H1 (cell line): ENCODE results near the gene RIMBP2. TPM values are rescaled to one million over a fixed set of nuclear protein-coding genes. Genes with fewer than 3 reads are reported as not detected.

Experiments used
- CTCF ChIA-PET: fragments of 300-600 bp; sonication (Branson Sonifier 250); formaldehyde crosslinking; loops from one replicate; lab custom pipeline; 2021; ENCODE audit not compliant: partially characterized antibody; lab: Charles Lee
- POLR2A ChIA-PET: fragments of 300-600 bp; sonication (Branson Sonifier 250); formaldehyde crosslinking; loops from one replicate; lab custom pipeline; 2021; ENCODE audit warnings: inconsistent platforms; ENCODE audit not compliant: partially characterized antibody; lab: Charles Lee
- DNase-seq, 2 experiments: peaks; one replicate each; pipeline versions ENCODE4 v3.0.0 to v3.0.0-alpha.2; 2010 to 2022; ENCODE audit warnings: low spot score in 2 of 2, low read depth in 1 of 2, mixed read lengths in 1 of 2
- FAIRE-seq: peaks from 2 replicates; lab custom pipeline; 2011; peaks lifted over from hg19 to GRCh38; lab: Jason Lieb, UNC
- H2AFZ ChIP-seq: 2 replicates; pipeline ENCODE4 v1.8.1; 2012; ENCODE audit warnings: low read length, inconsistent platforms
- H2AK5ac ChIP-seq: 2 replicates; pipeline ENCODE4 v1.6.1; 2013; ENCODE audit warnings: low read depth, low read length
- H2BK120ac ChIP-seq: replicated peaks from 2 replicates; pipeline ENCODE3; 2013; ENCODE audit warnings: low read depth, low read length, inconsistent platforms
- H2BK12ac ChIP-seq: 2 replicates; pipeline ENCODE4 v1.6.1; 2013; ENCODE audit warnings: low read depth, low read length
- H2BK15ac ChIP-seq: 2 replicates; pipeline ENCODE4 v1.6.1; 2013; ENCODE audit warnings: low read length
- H2BK20ac ChIP-seq: 2 replicates; pipeline ENCODE4 v1.6.1; 2013; ENCODE audit warnings: low read length
- H2BK5ac ChIP-seq: 2 replicates; pipeline ENCODE4 v1.6.1; 2013; ENCODE audit warnings: low read depth, low read length
- H3K14ac ChIP-seq: 2 replicates; pipeline ENCODE4 v1.6.1; 2013; ENCODE audit warnings: inconsistent platforms; ENCODE audit not compliant: insufficient read length
- H3K18ac ChIP-seq: 2 replicates; pipeline ENCODE4 v1.6.1; 2013; ENCODE audit warnings: low read length; ENCODE audit errors: extremely low read depth
- H3K23ac ChIP-seq: 2 replicates; pipeline ENCODE4 v1.6.1; 2013; ENCODE audit warnings: inconsistent platforms; ENCODE audit not compliant: insufficient read length
- H3K23me2 ChIP-seq: 2 replicates; pipeline ENCODE4 v1.6.1; 2013; ENCODE audit warnings: low read depth, low read length
- H3K27ac ChIP-seq: 2 replicates; pipeline ENCODE4 v1.6.1; 2011; ENCODE audit warnings: low read depth, low read length, inconsistent platforms
- H3K27me3 ChIP-seq, 4 experiments: replicated peaks in 1 of 4; 1 replicate in 1 of 4; 2 replicates in 3 of 4; pipeline versions ENCODE4 v1.6.1 to v1.8.1; 2011 to 2013; ENCODE audit warnings: low read length in 3 of 4, mild to moderate bottlenecking in 3 of 4, inconsistent platforms in 2 of 4, mixed read lengths in 2 of 4, moderate library complexity in 1 of 4; ENCODE audit not compliant: control insufficient read depth in 3 of 4, insufficient read depth in 3 of 4; ENCODE audit errors: extremely low read depth in 1 of 4
- H3K36me3 ChIP-seq, 4 experiments: 2 replicates each; pipeline versions ENCODE4 v1.6.1 to v1.8.1; 2011 to 2013; ENCODE audit warnings: mild to moderate bottlenecking in 4 of 4, low read length in 3 of 4, moderate library complexity in 2 of 4, control low read depth in 1 of 4, inconsistent platforms in 1 of 4; ENCODE audit not compliant: insufficient read depth in 4 of 4, control insufficient read depth in 2 of 4
- H3K4ac ChIP-seq: replicated peaks from 2 replicates; pipeline ENCODE3; 2013; ENCODE audit warnings: low read length, low read depth, mixed read lengths, inconsistent platforms; ENCODE audit not compliant: insufficient read length
- H3K4me1 ChIP-seq, 4 experiments: replicated peaks in 1 of 4; 1 replicate in 1 of 4; 2 replicates in 3 of 4; pipeline versions ENCODE4 v1.6.1 to v1.8.1; 2011 to 2013; ENCODE audit warnings: low read length in 3 of 4, inconsistent platforms in 2 of 4, mixed read lengths in 1 of 4; ENCODE audit not compliant: insufficient read depth in 4 of 4, control insufficient read depth in 3 of 4
- H3K4me2 ChIP-seq, 2 experiments: 2 replicates each; pipeline versions ENCODE4 v1.6.1 to v1.8.1; 2011 to 2013; ENCODE audit warnings: low read depth in 2 of 2, low read length in 2 of 2, control low read depth in 1 of 2, inconsistent platforms in 1 of 2, mild to moderate bottlenecking in 1 of 2; ENCODE audit not compliant: insufficient read depth in 1 of 2
- H3K4me3 ChIP-seq, 4 experiments: fragments of 200-600, 300-600 bp in 1 of 4; sonication (generic), shearing (Covaris generic), sonication (Bioruptor Twin) in 1 of 4; 2 replicates each; pipeline versions ENCODE4 v1.5.1 to v1.8.1; 2011 to 2016; ENCODE audit warnings: low read length in 4 of 4, low read depth in 3 of 4, control low read depth in 2 of 4, inconsistent platforms in 2 of 4, mild to moderate bottlenecking in 2 of 4, mixed read lengths in 1 of 4, moderate library complexity in 1 of 4; ENCODE audit not compliant: insufficient read depth in 2 of 4; ENCODE audit errors: extremely low read depth in 1 of 4
- H3K56ac ChIP-seq: replicated peaks from 2 replicates; pipeline ENCODE3; 2013; ENCODE audit warnings: low read depth, mild to moderate bottlenecking, mixed read lengths, low read length, inconsistent platforms; ENCODE audit not compliant: insufficient read length
- H3K79me1 ChIP-seq: 2 replicates; pipeline ENCODE4 v1.6.1; 2013; ENCODE audit warnings: low read depth, low read length, control low read depth
- H3K79me2 ChIP-seq, 2 experiments: 2 replicates each; pipeline versions ENCODE4 v1.6.1 to v1.8.1; 2012 to 2013; ENCODE audit warnings: low read length in 2 of 2, mild to moderate bottlenecking in 2 of 2, inconsistent platforms in 1 of 2; ENCODE audit not compliant: insufficient read depth in 2 of 2, control insufficient read depth in 1 of 2
- H3K9ac ChIP-seq, 4 experiments: replicated peaks in 1 of 4; 1 replicate in 1 of 4; 2 replicates in 3 of 4; pipeline versions ENCODE4 v1.6.1 to v1.8.1; 2011 to 2013; ENCODE audit warnings: low read depth in 3 of 4, low read length in 3 of 4, control low read depth in 2 of 4, mild to moderate bottlenecking in 2 of 4, moderate library complexity in 2 of 4, inconsistent platforms in 1 of 4; ENCODE audit errors: extremely low read depth in 1 of 4
- H3K9me3 ChIP-seq, 2 experiments: 2 replicates each; pipeline versions ENCODE4 v1.6.1 to v1.8.1; 2012 to 2013; ENCODE audit warnings: mild to moderate bottlenecking in 2 of 2, moderate library complexity in 2 of 2, control low read depth in 1 of 2, inconsistent platforms in 1 of 2, low read depth in 1 of 2, low read length in 1 of 2, mixed read lengths in 1 of 2; ENCODE audit not compliant: insufficient read depth in 2 of 2
- H4K20me1 ChIP-seq, 2 experiments: replicated peaks in 1 of 2; 2 replicates each; pipeline versions ENCODE3 to v1.8.1; 2011 to 2013; ENCODE audit warnings: inconsistent platforms in 2 of 2, low read length in 2 of 2, mild to moderate bottlenecking in 1 of 2; ENCODE audit not compliant: insufficient read depth in 2 of 2, control insufficient read depth in 1 of 2
- H4K5ac ChIP-seq: 2 replicates; pipeline ENCODE4 v1.6.1; 2013; ENCODE audit warnings: low read length, low read depth, mixed read lengths, inconsistent platforms; ENCODE audit not compliant: insufficient read length
- H4K8ac ChIP-seq: 2 replicates; pipeline ENCODE4 v1.8.0; 2013; ENCODE audit warnings: mild to moderate bottlenecking, moderate library complexity, low read length, inconsistent platforms; ENCODE audit not compliant: insufficient read depth; ENCODE audit errors: extremely low read depth
- H4K91ac ChIP-seq: replicated peaks from 2 replicates; pipeline ENCODE3; 2013; ENCODE audit warnings: low read length, mixed read lengths, inconsistent platforms; ENCODE audit not compliant: insufficient read length
- BCL11A ChIP-seq, 2 experiments: IDR thresholded peaks; one replicate each; pipeline ENCODE4 v1.6.1; 2011; ENCODE audit warnings: low read depth in 2 of 2, low read length in 2 of 2, mild to moderate bottlenecking in 2 of 2
- HDAC2 ChIP-seq, 2 experiments: fragments of 300-600 bp in 1 of 2; sonication (generic) in 1 of 2; IDR thresholded peaks; 2 replicates each; pipeline ENCODE4 v1.6.1; 2011 to 2012; ENCODE audit warnings: low read depth in 2 of 2, low read length in 2 of 2, mild to moderate bottlenecking in 2 of 2, moderate library complexity in 2 of 2, borderline replicate concordance in 1 of 2, inconsistent platforms in 1 of 2
- SIRT6 ChIP-seq: IDR thresholded peaks from one replicate; pipeline ENCODE4 v1.7.1; 2012; ENCODE audit warnings: low read length, inconsistent platforms
- SP2 ChIP-seq: IDR thresholded peaks from 2 replicates; pipeline ENCODE4 v1.6.1; 2012; ENCODE audit warnings: mild to moderate bottlenecking, low read length, inconsistent platforms
- TAF7 ChIP-seq: optimal IDR thresholded peaks from 2 replicates; pipeline ENCODE3; 2011; ENCODE audit warnings: low read depth, mild to moderate bottlenecking, inconsistent platforms, low read length, moderate library complexity, borderline replicate concordance
- ZNF274 ChIP-seq: IDR thresholded peaks from 2 replicates; pipeline ENCODE4 v1.7.0; 2012; ENCODE audit warnings: low read length, borderline replicate concordance; ENCODE audit errors: extremely low read depth
- WGBS, 2 experiments: shearing (Covaris generic) in 1 of 2; methylation state at CpG; one replicate each; pipeline versions ENCODE4 v1.1.6 to v1.1.7; 2013 to 2015; ENCODE audit warnings: low lambda C conversion rate in 2 of 2, mixed read lengths in 2 of 2, inconsistent platforms in 1 of 2, low coverage in 1 of 2, missing lambda C conversion rate in 1 of 2; ENCODE audit not compliant: insufficient replicate concordance in 2 of 2, insufficient coverage in 1 of 2, insufficient read length in 1 of 2; ENCODE audit errors: extremely low coverage in 1 of 2, missing lambda C conversion rate in 1 of 2; 5-methylcytosine and 5-hydroxymethylcytosine counted together
- polyA plus RNA-seq, 7 experiments: library from polyadenylated mRNA; depleted of rRNA in 3 of 7; stranded (reverse) in 5 of 7; unstranded in 2 of 7; fragments of >200 nt in 5 of 7; fragments of 200-250 nt in 2 of 7; gene quantifications; 1 replicate in 5 of 7; 2 replicates in 1 of 7; 4 replicates in 1 of 7; pipeline versions ENCODE4 v1.2.1 to v1.2.3, GENCODE V29; 2011 to 2013; ENCODE audit warnings: missing spikeins in 2 of 7, mixed read lengths in 2 of 7
- total RNA-seq: library from RNA; stranded (reverse); fragmentation: NEBNext Ultra II Directional; extraction: Animal tissue kit (Norgen Biotek cat#: 25700); gene quantifications from 2 replicates; pipeline ENCODE4 v1.2.1, GENCODE V29; 2021

The RIMBP2 gene
- total and polyA plus RNA-seq, 2 of the 8 experiments (the other 6 are each of a cell fraction or from before 2014, with no cell fraction given), result 0.18 to 0.65 TPM

DNA sequence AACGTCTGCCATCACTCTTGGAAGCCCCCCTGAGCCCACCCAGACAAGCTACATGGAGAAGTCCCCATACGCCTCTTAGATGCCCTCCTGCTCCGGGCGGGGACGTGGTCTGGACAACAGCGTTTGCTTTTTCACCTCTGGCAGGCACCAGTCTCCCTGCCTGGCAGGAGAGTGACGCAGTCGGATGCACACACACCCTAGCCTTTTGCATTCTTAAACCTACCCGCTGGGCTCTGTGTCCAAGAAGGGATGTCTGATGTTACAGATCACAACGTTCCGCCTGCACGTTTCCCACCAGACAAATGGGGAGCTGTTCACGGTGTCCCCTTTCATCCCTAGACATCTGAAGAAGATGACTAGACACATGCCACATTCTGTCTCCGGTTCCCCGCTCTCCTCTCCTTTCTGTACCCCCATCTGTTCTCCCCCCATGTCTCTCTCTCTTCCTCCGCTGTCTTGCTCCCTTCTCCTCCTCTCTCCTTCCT lies 100.2 kb downstream of the RIMBP2 start:
- no peak overlapping the region for H2BK5ac ChIP-seq
- no peak overlapping the region for H3K4me3 ChIP-seq
- H3K79me2 ChIP-seq, result no peaks in the 10 kb centered on the region
- H3K27ac ChIP-seq, result no peak overlapping the region
- H2AFZ ChIP-seq, result no peak overlapping the region
- H3K4ac ChIP-seq, result no peak overlapping the region
- H2AK5ac ChIP-seq, result no peak overlapping the region
- H4K20me1 ChIP-seq, result no peaks in the 10 kb centered on the region
- H4K91ac ChIP-seq, result no peak overlapping the region
- H3K9me3 ChIP-seq, result no peaks in the 10 kb centered on the region; a peak in 1 of 4 replicates
- H2BK20ac ChIP-seq, result no peak overlapping the region
- ChIA-PET POLR2A (interaction anchor here (0.8 kb wide), 1 partner anchor 8 kb away, joined by 4 read pairs; no protein-coding TSS in a partner anchor), CTCF (interaction anchor here (1.3 to 1.6 kb wide), 2 partner anchors 8 to 13 kb away, joined by 3 to 6 read pairs; no protein-coding TSS in a partner anchor)
- no peak for FAIRE-seq
- H4K5ac ChIP-seq, result no peak overlapping the region
- TF ChIP-seq ZNF274 (no peak), SIRT6 (no peak), SP2 (no peak), TAF7 (no peak), BCL11A (IDR thresholded peaks at IDR 0.05; ENCODE audit: low read depth in 2 of 2, low read length in 2 of 2) (no peak), HDAC2 (IDR thresholded peaks at IDR 0.05; ENCODE audit: borderline replicate concordance in 1 of 2, low read depth in 2 of 2, low read length in 2 of 2) (no peak)
- no peak for DNase-seq
- H3K4me2 ChIP-seq, result no peak overlapping the region
- H3K9ac ChIP-seq, result no peak overlapping the region
- no peak overlapping the region for H3K23ac ChIP-seq
- H3K56ac ChIP-seq, result no peak overlapping the region
- no peak overlapping the region for H2BK12ac ChIP-seq
- H4K8ac ChIP-seq, result no peak overlapping the region
- H3K27me3 ChIP-seq, result no peaks in the 10 kb centered on the region
- no peak overlapping the region for H3K14ac ChIP-seq
- 93% methylated on average over 16 of the region's 16 CpGs; no CpG with 5 or more reads in 1 of the 2 experiments for WGBS, 2 experiments
- H3K36me3 ChIP-seq, result no peaks in the 10 kb centered on the region
- no peaks in the 10 kb centered on the region; a peak in 2 of 7 replicates for H3K4me1 ChIP-seq
- no peaks in the 10 kb centered on the region for H3K79me1 ChIP-seq
- no peak overlapping the region for H2BK15ac ChIP-seq
- no peaks in the 10 kb centered on the region for H3K23me2 ChIP-seq
- H2BK120ac ChIP-seq, result no peak overlapping the region
- H3K18ac ChIP-seq, result no peak overlapping the region
